22Rv1 (cell line): Measurements from ENCODE around the gene CPNE2.

Source experiments
- H3K27ac ChIP-seq: fragments of 450-650 bp; 2 replicates; pipeline ENCODE4 v1.5.1; 2017
- CTCF ChIP-seq: fragments of 450-650 bp; IDR thresholded peaks from 2 replicates; pipeline ENCODE4 v1.5.1; 2017; ENCODE audit warnings: mild to moderate bottlenecking
- ZFX ChIP-seq: fragments of 450-650 bp; IDR thresholded peaks from 2 replicates; pipeline ENCODE4 v1.6.1; 2017; ENCODE audit warnings: antibody characterized with exemption, borderline replicate concordance

Gene CPNE2

GRCh38 chr16:57175896-57176295 lies 83.5 kb downstream of the CPNE2 start:
- TF ChIP-seq CTCF (no peak), ZFX (no peak)
- no peak overlapping the region for H3K27ac ChIP-seq

GRCh38 chr16:57178196-57178595 lies 85.8 kb downstream of the CPNE2 start:
- no peak for TF ChIP-seq ZFX
- no peak for TF ChIP-seq CTCF
- H3K27ac ChIP-seq = peak overlapping the region; percentile 23; the same call in 1 of the 2 replicates

- TF ChIP-seq ZFX = no peak
- TF ChIP-seq CTCF = no peak
- peak overlapping the region; percentile 23 for H3K27ac ChIP-seq
Observed at GRCh38 chr16:57178793-57179212, 86.4 kb downstream of the CPNE2 start.

- TF ChIP-seq CTCF (no peak), ZFX (no peak)
- H3K27ac ChIP-seq = peak overlapping the region; percentile 23
Observed at GRCh38 chr16:57179215-57179828, 86.9 kb downstream of the CPNE2 start.

GRCh38 chr16:57184113-57184512 lies 91.7 kb downstream of the CPNE2 start:
- no peak overlapping the region for H3K27ac ChIP-seq
- TF ChIP-seq CTCF = no peak
- no peak for TF ChIP-seq ZFX

- peak overlapping the region; percentile 87 for H3K27ac ChIP-seq
- no peak for TF ChIP-seq ZFX
- TF ChIP-seq CTCF = no peak
Observed at GRCh38 chr16:57184887-57185445, 92.6 kb downstream of the CPNE2 start.

GRCh38 chr16:57185446-57185944 lies 93.1 kb downstream of the CPNE2 start:
- H3K27ac ChIP-seq = peak overlapping the region; percentile 87
- TF ChIP-seq CTCF = no peak
- TF ChIP-seq ZFX = no peak
